LoVo (cell line): ENCODE measurements around the gene NADSYN1.

Experiments
- DNase-seq: peaks from one replicate; pipeline ENCODE4 v3.0.0-alpha.2; 2016; ENCODE audit warnings: low spot score

The NADSYN1 gene

GRCh38 chr11:71474141-71474770 lies 21.3 kb downstream of the NADSYN1 start:
- no peak for DNase-seq

- DNase-seq: no peak
These were observed 21.9 kb downstream of the NADSYN1 start for GRCh38 chr11:71474771-71475483.

- DNase-seq: no peak
These were observed 23.0 kb downstream of the NADSYN1 start for GRCh38 chr11:71476031-71476430.

- no peak for DNase-seq
These were observed 24.1 kb downstream of the NADSYN1 start for GRCh38 chr11:71476926-71477640.

- no peak for DNase-seq
These were observed 24.9 kb downstream of the NADSYN1 start for GRCh38 chr11:71477641-71478527.

GRCh38 chr11:71478528-71478840 lies 25.5 kb downstream of the NADSYN1 start:
- DNase-seq: no peak

- no peak for DNase-seq
These were observed 28.3 kb downstream of the NADSYN1 start for GRCh38 chr11:71481101-71481960.

GRCh38 chr11:71482216-71482615 lies 29.2 kb downstream of the NADSYN1 start:
- DNase-seq: no peak

GRCh38 chr11:71482746-71483364 lies 29.9 kb downstream of the NADSYN1 start:
- DNase-seq: no peak

- DNase-seq: no peak
These were observed 30.7 kb downstream of the NADSYN1 start for GRCh38 chr11:71483692-71484091.

GRCh38 chr11:71484248-71485062 lies 31.5 kb downstream of the NADSYN1 start:
- no peak for DNase-seq

- DNase-seq: no peak
These were observed 32.0 kb downstream of the NADSYN1 start for GRCh38 chr11:71485063-71485399.

GRCh38 chr11:71485466-71485865 lies 32.5 kb downstream of the NADSYN1 start:
- no peak for DNase-seq

GRCh38 chr11:71486320-71486719 lies 33.3 kb downstream of the NADSYN1 start:
- DNase-seq: no peak

- no peak for DNase-seq
These were observed 35.8 kb downstream of the NADSYN1 start for GRCh38 chr11:71488681-71489270.

- DNase-seq: no peak
These were observed 36.5 kb downstream of the NADSYN1 start for GRCh38 chr11:71489311-71490043.

GRCh38 chr11:71490044-71490730 lies 37.2 kb downstream of the NADSYN1 start:
- DNase-seq: no peak

GRCh38 chr11:71490731-71491390 lies 37.9 kb downstream of the NADSYN1 start:
- no peak for DNase-seq
